Activated B cell treated with CpG ODN at 0.5 μM for 24 hours (primary cell): Measurements from ENCODE around the gene JARID2. TPM values are rescaled to one million over a fixed set of nuclear protein-coding genes. Genes with fewer than 3 reads are reported as not detected.

Experiments
- ATAC-seq: fragments of 200-7000 bp; cut with Tn5 transposase; one replicate; pipeline ENCODE4 v1.10.0; 2021; ENCODE audit warnings: low read depth, mild to moderate bottlenecking, moderate library complexity
- CTCF ChIA-PET: fragments of 350-600 bp; sonication (Branson Sonifier 250); formaldehyde crosslinking; loops from one replicate; lab custom pipeline; 2021; ENCODE audit warnings: antibody characterized with exemption; lab: Charles Lee
- POLR2A ChIA-PET: fragments of 350-600 bp; sonication (Branson Sonifier 250); formaldehyde crosslinking; loops from one replicate; lab custom pipeline; 2021; ENCODE audit warnings: antibody characterized with exemption; lab: Charles Lee
- DNase-seq: peaks from one replicate; pipeline ENCODE4 v3.0.0; 2022
- H3K27ac Mint-ChIP-seq: one replicate; pipeline ENCODE4 v1.8.0; 2020; ENCODE audit warnings: mixed read lengths
- H3K27me3 Mint-ChIP-seq: one replicate; pipeline ENCODE4 v1.8.0; 2021; ENCODE audit warnings: mixed read lengths
- H3K36me3 Mint-ChIP-seq: one replicate; pipeline ENCODE4 v1.8.0; 2021; ENCODE audit warnings: low read depth, mixed read lengths
- H3K4me1 Mint-ChIP-seq: one replicate; pipeline ENCODE4 v1.8.0; 2021; ENCODE audit warnings: mixed read lengths
- H3K4me3 Mint-ChIP-seq: one replicate; pipeline ENCODE4 v1.8.0; 2020; ENCODE audit warnings: mild to moderate bottlenecking, mixed read lengths
- H3K9me3 Mint-ChIP-seq: one replicate; pipeline ENCODE4 v1.8.0; 2020; ENCODE audit warnings: mixed read lengths
- CTCF ChIP-seq: fragments of 200-600 bp; IDR thresholded peaks from one replicate; pipeline ENCODE4 v1.8.0; 2022; ENCODE audit warnings: antibody characterized with exemption, mild to moderate bottlenecking
- intact Hi-C: fragments of 100-400 bp; cut with micrococcal nuclease; formaldehyde crosslinking; loops from one replicate; pipeline ENCODE4 v1.15.1; 2024
- total RNA-seq: library from RNA; stranded (reverse); gene quantifications from 2 replicates; pipeline ENCODE4 v1.2.3, GENCODE V29; 2022

JARID2 gene
- total RNA-seq, 1 donor from 2014 or later = 28.5 TPM

- Mint-ChIP-seq H3K36me3 (peaks cover 61% of the 10 kb centered on the region), H3K27ac (no peak overlapping the region), H3K4me1 (peaks cover 30% of the 10 kb centered on the region), H3K4me3 (no peak overlapping the region), H3K9me3 (no peaks in the 10 kb centered on the region), H3K27me3 (no peaks in the 10 kb centered on the region)
- TF ChIP-seq CTCF = no peak
- no peak for DNase-seq
- CTCF ChIA-PET = interaction anchor here (1.0 kb wide), 1 partner anchor 1582 kb away, joined by 3 read pairs; no protein-coding TSS in a partner anchor
- POLR2A ChIA-PET = no interaction called here
- no peak for ATAC-seq
- intact Hi-C loops = loop anchor here (1.0 to 10.0 kb wide), 6 partner anchors 131 to 1697 kb away; partner anchors contain the start of gene JARID2
Observed at GRCh38 chr6:15491986-15492269, 246.1 kb downstream of the JARID2 start.

GRCh38 chr6:15493437-15494168, 247.7 kb downstream of the JARID2 start:
- no peak for TF ChIP-seq CTCF
- H3K36me3 Mint-ChIP-seq = peaks cover 61% of the 10 kb centered on the region
- intact Hi-C loops = loop anchor here (5.0 to 10.0 kb wide), 2 partner anchors 246 to 1699 kb away; partner anchors contain the start of gene JARID2
- POLR2A ChIA-PET = no interaction called here
- ATAC-seq (no peak), DNase-seq (no peak)
- H3K27me3 Mint-ChIP-seq = no peaks in the 10 kb centered on the region
- H3K9me3 Mint-ChIP-seq = no peaks in the 10 kb centered on the region
- H3K27ac Mint-ChIP-seq = no peak overlapping the region
- peaks cover 30% of the 10 kb centered on the region for H3K4me1 Mint-ChIP-seq
- CTCF ChIA-PET = interaction anchor here (0.9 kb wide), 1 partner anchor 712 kb away, joined by 3 read pairs; no protein-coding TSS in a partner anchor
- H3K4me3 Mint-ChIP-seq = no peak overlapping the region

- TF ChIP-seq CTCF = no peak
- peaks cover 16% of the 10 kb centered on the region for H3K4me1 Mint-ChIP-seq
- no peak overlapping the region for H3K4me3 Mint-ChIP-seq
- no peak overlapping the region for H3K27ac Mint-ChIP-seq
- peaks cover 63% of the 10 kb centered on the region for H3K36me3 Mint-ChIP-seq
- DNase-seq (no peak), ATAC-seq (no peak)
- CTCF ChIA-PET = no interaction called here
- H3K27me3 Mint-ChIP-seq = no peaks in the 10 kb centered on the region
- intact Hi-C loops = loop anchor here (10.0 kb wide), 1 partner anchor 1701 kb away; no protein-coding TSS in a partner anchor
- POLR2A ChIA-PET = no interaction called here
- no peaks in the 10 kb centered on the region for H3K9me3 Mint-ChIP-seq
Observed at GRCh38 chr6:15495375-15495901, 249.6 kb downstream of the JARID2 start.

DNA sequence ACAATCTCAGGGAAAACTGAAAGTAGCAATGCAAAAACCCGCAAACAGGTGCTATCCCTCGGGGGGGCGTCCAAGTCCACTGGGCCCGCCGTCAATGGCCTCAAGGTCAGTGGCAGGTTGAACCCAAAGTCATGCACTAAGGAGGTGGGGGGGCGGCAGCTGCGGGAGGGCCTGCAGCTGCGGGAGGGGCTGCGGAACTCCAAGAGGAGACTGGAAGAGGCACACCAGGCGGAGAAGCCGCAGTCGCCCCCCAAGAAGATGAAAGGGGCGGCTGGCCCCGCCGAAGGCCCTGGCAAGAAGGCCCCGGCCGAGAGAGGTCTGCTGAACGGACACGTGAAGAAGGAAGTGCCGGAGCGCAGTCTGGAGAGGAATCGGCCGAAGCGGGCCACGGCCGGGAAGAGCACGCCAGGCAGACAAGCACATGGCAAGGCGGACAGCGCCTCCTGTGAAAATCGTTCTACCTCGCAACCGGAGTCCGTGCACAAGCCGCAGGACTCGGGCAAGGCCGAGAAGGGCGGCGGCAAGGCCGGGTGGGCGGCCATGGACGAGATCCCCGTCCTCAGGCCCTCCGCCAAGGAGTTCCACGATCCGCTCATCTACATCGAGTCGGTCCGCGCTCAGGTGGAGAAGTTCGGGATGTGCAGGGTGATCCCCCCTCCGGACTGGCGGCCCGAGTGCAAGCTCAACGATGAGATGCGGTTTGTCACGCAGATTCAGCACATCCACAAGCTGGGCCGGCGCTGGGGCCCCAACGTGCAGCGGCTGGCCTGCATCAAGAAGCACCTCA, 250.7 kb downstream of the JARID2 start:
- ATAC-seq (no peak), DNase-seq (no peak)
- H3K27ac Mint-ChIP-seq = no peak overlapping the region
- peaks cover 68% of the 10 kb centered on the region for H3K36me3 Mint-ChIP-seq
- ChIA-PET CTCF (no interaction called here), POLR2A (no interaction called here)
- H3K4me1 Mint-ChIP-seq = peaks cover 8% of the 10 kb centered on the region
- no peaks in the 10 kb centered on the region for H3K9me3 Mint-ChIP-seq
- intact Hi-C loops = loop anchor here (10.0 kb wide), 1 partner anchor 1702 kb away; no protein-coding TSS in a partner anchor
- no peak overlapping the region for H3K4me3 Mint-ChIP-seq
- H3K27me3 Mint-ChIP-seq = no peaks in the 10 kb centered on the region
- TF ChIP-seq CTCF = no peak

- no peak for TF ChIP-seq CTCF
- ChIA-PET POLR2A (no interaction called here), CTCF (no interaction called here)
- ATAC-seq (no peak), DNase-seq (no peak)
- H3K27ac Mint-ChIP-seq = no peak overlapping the region
- no peaks in the 10 kb centered on the region for H3K9me3 Mint-ChIP-seq
- intact Hi-C loops = loop anchor here (10.0 kb wide), 1 partner anchor 1704 kb away; no protein-coding TSS in a partner anchor
- H3K36me3 Mint-ChIP-seq = peaks cover 83% of the 10 kb centered on the region
- no peaks in the 10 kb centered on the region for H3K27me3 Mint-ChIP-seq
- H3K4me3 Mint-ChIP-seq = no peak overlapping the region
- H3K4me1 Mint-ChIP-seq = no peaks in the 10 kb centered on the region
Observed at GRCh38 chr6:15498640-15499039, 252.8 kb downstream of the JARID2 start.
